HTR-8/SVneo (cell line): Measurements from ENCODE around the gene CCNY.

ENCODE experiments used
- DNase-seq: peaks from one replicate; pipeline ENCODE4 v3.0.0; 2011; ENCODE audit warnings: low spot score, mixed read lengths; ENCODE audit not compliant: insufficient read length
- FAIRE-seq: peaks from 2 replicates; lab custom pipeline; 2011; peaks lifted over from hg19 to GRCh38; lab: Jason Lieb, UNC

Gene CCNY

DNA sequence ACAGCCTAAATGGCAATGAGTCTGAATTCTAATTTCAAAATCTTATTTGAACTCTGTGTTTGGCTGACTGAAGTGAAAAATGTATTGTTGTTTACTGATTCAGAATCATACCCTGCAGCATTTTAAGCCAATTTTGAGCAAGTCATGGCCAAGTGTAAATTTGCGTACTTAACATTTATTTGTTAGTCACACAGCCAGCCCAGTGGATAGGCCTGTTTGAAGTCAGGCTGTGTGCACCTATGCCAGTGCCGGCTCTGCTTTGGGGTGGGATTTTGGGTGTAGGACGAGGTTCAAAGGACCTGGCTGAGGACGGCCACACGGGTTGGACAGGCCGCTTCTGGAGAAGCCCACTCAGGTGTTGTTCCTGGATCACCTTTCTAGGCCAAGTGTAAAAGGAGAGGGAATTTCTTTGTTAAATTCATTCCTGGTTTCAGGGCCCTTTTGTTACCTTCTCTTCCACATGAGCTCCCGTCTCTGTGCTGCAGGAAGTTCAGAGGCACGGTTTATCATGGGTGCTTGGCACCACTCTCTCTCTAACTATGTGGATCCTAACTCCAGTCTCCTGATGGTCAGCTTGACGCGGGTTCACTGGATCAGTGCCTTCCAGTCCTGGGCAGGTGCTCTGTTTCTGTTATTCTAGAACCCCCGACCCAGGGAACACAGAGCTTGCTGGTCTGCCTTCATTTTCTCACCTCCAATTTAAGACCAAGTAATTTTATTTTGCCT, 84.7 kb downstream of the CCNY start:
- FAIRE-seq: peak; percentile 13
- DNase-seq: no peak

DNA sequence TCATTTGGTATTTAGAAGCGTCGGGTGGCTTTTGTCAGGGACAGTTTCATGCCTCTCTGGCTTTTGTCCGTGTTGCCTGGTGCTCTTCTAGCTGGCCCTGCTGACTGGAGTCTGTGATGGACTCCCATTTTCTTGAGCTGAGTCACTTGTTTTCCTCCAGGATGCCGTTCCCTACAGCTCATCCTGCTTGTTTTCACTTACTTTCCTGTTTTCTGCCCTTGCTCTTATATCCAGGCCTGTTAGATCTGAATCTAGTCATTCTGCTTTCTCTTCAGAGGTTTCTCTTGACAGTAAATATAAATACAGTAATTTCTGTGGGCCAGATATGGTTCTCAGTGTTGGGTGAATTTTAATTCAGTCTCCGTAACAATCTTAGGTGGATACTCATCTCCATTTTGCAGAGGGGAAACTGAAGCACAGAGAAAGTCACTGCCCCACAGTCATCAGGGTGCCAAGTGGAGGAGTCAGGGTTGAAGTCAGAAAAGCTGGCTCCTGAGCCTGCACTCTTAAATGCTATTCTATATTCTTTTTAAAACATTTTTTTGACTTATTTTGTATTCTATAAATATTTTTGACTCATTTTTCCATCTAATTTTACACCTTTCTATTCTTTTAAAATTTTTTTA, 85.4 kb downstream of the CCNY start:
- FAIRE-seq (peak; percentile 90), DNase-seq (peak; percentile 85)

DNA sequence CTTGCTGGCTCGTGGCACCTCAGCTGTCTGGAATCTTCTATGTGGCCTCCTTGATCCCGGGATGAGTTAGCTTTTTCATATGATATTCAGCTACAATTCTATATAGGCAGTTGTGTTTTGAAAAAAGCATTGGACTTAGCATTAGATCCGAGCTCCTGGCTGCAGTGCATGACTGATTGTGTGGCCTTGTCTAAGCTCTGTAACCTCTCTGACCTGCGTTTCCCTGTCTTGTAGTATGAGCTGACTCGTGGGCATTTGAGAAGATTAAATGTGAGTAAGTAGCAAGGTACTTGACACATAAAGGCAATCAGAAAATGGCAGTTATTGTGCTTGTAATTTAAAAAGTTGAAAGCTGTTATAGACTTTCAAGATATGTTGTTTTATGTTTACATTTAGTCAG, 85.9 kb downstream of the CCNY start:
- peak; percentile 59 for FAIRE-seq
- DNase-seq: no peak

DNA sequence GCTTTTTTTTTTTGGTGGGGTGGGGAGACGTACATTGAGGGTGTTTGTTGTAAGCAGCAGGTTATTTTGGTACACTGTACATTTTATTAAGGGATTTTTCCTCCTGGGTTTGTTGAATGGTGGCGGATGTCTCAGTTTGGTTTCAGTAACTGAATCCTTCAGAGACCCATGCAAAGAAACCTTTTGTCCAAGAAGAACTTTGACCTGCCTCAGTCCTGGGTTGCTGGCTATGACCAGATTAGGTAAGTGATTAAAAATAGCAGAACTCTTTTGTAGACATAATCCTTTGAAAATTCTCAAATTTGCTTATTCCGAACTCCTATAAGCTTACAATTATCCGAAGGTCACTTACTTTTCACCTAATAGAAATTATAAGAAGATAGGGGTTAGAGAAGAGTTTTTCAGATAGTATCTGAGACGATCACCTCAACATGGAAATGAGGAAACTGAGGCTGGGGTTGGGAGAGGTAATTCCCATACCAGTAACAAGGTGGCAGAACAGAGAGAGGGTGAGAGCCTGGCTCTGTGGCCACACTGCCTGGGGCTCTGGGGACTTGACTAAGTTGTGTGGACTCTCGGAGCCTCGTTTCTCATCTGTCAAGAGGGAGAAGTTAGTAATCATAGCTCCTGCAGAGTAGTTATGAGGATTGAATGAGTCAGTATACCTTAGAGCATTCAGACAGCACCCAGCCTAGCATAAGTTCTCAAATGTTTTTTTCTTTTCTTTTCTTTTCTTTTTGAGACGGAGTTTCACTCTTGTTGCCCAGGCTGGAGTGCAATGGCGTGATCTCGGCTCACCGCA, 87.4 kb downstream of the CCNY start:
- DNase-seq: peak; percentile 61

DNA sequence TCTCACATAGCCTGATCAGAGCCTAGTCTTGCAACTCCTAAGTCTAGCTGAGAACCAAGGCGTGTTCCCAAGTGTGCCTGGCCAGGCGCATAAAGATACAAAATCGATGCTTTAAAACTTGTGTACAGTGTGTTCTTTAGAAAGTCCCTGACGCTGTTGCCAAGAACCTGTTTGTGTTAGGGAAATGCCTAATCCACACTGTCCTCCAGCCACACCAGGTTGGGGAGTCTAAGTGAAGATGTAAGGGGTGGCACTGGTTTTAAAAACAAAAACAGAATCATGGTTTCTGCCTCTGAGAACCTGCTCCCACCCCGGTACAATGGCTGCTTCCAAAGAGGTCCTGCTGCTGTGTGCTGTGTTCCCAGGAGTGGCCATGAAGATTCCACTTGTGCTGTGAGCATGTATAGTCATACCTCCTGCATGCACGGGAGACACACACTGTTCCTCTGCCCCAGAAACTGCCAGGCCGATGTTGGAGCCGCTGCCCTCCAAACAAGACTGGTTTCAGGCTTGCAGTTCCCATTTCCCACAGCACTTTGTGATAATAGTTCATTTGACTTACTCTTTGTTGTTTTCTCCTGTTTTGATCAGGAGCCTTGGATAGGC, 88.5 kb downstream of the CCNY start:
- DNase-seq (no peak), FAIRE-seq (peak; percentile 62)

More for the DNA sequence above, 87.4 kb downstream of the CCNY start:
- no peak for FAIRE-seq

DNA sequence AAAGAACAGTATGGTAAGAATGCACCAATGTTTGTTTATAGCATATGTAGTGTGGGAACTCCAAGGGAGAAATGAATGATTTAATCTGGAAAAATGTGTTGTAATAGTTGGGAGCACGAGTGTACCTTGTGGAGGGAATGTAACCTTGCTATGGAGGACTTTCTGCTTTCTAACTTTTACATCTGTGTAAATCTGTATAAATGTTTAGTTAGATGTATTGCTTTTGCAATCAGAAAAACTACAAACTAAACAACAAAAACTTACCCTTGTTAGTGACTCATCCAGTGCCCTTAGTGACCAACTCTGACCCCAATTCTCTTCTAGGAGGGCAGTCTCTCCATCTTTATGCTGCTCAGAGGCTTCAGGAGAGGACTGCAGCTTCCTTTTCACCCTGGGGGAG, 89.3 kb downstream of the CCNY start:
- FAIRE-seq: no peak

DNA sequence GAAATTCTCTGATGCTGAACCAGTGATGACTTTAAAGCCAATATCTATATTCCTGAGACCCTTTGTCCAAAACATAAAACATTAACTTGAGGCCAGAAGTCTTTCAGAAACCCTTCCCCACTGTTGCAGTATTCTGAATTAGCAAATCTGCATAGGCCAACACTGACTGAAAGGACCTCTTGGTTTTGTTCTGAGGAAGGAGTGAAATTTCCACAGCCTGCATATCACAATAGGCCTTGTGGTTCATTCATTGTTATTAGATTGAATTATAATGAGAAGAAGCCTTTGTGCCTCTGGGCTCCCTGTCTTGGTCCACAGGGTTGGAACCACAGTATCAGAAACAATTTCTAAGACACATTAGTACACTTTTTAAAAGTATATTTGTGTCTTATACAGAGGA, 90.3 kb downstream of the CCNY start:
- DNase-seq: no peak
- FAIRE-seq: no peak

More for the DNA sequence above, 89.3 kb downstream of the CCNY start:
- DNase-seq: no peak

DNA sequence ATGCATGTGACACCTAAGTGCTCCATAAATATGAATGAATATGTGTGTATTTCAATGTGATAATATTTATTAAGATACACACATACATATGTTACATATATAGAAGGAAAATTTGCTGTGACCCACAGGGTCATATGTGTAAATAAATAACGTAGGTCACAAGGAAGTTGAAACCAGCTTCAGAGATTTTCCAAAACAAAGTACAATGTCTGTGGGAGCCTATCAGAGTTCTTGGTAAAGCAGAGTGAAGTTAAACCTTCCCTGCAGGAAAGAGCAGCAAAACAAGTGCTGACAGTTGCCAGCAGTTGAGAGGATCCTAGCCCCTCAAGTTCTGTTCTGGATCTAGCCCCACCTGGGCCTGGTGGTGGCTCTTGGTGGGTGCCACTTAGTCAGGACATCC, 91.2 kb downstream of the CCNY start:
- DNase-seq (no peak), FAIRE-seq (no peak)

DNA sequence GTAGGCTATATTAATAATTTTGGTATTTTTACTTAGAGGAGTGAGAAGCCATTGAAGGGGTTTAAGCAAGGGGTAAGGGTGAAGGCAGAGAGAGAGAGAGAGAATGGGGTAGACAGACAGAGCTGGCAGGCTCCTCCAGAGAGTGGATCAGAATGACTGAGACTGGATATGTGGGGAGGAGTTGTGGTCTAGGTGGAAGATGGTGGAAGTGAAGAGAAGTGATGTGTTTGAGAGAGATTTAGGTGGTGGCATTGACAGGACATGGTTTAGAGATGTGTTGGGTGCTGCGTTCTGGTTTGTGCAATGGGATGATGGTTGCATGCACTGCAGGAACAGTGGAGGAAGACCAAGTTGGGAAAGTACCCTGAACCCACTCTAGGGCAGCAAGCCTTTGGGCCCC, 92.2 kb downstream of the CCNY start:
- FAIRE-seq: no peak

DNA sequence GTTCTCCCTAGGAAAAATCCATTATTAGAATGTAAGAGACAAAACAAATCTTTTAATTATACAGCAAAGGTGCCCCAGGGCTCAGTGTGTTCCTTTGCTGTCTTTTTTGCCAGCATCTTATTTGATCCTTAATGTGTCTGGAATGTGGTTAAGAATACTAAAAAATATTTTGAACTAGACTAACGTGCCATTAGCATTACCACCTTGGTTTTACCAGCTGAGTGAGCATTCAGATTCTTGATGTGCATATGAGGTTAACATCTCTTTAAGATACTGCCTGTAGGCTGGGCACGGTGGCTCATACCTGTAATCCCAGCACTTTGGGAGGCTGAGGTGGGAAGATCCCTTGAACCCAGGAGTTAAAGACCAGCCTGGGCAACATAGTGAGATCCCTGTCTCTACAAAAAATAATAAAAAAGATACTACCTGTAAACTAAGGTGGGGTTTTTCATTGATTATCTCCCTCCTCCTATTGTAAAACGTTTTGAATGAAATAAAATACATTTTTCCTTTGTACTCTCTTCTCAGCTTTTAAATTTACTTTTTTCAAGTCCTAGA, 96.6 kb downstream of the CCNY start:
- DNase-seq (no peak), FAIRE-seq (no peak)

More for the DNA sequence above, 92.2 kb downstream of the CCNY start:
- DNase-seq: no peak

DNA sequence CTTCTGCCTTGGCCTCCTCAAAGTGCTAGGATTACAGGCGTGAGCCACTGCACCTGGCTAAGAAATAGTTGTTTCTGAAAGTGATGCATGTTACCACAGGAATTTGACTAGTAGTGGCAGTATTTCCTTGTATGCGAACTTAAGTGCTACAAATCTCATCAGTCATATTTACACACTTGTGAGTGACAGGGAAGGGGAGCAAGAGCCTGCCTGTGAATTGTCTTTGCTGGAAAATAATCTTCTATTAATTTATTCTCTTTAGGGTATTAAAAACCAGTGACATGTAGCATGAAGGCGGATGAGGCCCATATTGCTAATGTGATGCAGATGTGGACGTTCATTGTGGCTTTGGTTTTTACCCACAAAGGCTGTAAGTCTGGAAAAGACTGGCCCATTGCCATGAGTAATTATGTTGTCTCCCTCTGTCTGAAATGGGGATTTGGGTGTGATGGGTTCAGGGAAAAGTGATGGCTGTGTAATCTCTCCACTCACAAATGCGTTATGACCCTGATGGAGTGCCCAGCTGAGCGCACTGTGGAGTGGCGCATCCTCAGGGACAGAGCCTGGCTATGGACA, 97.6 kb downstream of the CCNY start:
- no peak for DNase-seq
- peak; percentile 26 for FAIRE-seq

DNA sequence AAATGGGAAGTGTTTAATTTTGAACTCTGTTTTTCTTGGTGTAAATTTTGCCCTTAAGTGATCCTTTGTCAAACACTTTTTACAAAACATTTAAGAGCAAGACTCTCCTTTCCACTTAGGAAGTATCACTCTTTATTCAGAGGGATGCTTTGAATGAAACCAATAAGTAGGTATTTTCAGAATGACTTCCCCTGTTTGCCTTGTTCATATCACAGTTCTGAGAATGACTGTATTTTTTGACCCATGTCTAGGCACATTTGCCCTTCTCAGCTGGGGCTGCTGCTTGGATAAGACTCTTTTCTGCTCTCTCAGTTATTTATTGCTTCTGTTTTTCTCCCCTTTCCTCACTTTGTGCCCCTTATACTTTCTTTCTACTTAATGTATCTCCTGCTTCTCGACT, 98.2 kb downstream of the CCNY start:
- DNase-seq: no peak
- no peak for FAIRE-seq

DNA sequence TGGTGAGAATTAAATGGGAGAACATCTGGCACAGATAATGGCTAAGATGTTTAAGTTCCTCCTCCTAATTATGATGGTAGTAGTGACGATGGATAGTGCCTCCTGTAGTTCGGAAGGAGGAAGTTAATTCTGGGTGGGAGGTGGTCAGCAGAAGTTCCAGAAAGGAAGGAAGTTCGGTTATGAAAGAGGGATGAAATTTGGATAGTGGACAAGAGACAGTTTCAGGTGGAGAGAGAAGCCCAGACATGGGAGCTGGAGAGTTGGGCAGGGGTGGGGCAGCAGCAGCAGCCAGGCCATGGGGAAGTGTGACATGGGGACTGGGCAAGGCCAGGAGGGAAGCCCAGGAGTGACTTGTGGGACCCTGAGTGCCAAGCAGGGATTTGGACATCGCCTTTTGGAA, 99.5 kb downstream of the CCNY start:
- DNase-seq: no peak
- FAIRE-seq: no peak

DNA sequence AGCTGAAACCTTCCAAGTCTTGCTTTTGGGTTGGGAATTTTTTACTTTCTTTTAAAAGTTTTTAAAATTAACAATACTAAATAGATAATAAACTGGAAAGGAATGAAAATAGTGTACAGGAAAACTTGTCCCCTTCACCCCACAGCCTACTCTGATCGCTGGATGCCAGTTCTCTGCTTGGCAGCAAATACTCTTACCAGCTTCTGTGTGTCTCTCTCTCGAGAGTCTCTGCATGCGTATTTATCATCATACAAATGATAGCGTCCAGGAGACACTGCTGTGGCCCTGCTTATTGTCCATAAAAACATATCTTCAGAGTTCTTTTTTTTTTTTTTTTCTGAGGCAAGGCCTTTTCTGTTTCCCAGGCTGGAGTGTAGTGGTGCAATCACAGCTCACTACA, 101.5 kb downstream of the CCNY start:
- no peak for DNase-seq
- FAIRE-seq: peak; percentile 23

DNA sequence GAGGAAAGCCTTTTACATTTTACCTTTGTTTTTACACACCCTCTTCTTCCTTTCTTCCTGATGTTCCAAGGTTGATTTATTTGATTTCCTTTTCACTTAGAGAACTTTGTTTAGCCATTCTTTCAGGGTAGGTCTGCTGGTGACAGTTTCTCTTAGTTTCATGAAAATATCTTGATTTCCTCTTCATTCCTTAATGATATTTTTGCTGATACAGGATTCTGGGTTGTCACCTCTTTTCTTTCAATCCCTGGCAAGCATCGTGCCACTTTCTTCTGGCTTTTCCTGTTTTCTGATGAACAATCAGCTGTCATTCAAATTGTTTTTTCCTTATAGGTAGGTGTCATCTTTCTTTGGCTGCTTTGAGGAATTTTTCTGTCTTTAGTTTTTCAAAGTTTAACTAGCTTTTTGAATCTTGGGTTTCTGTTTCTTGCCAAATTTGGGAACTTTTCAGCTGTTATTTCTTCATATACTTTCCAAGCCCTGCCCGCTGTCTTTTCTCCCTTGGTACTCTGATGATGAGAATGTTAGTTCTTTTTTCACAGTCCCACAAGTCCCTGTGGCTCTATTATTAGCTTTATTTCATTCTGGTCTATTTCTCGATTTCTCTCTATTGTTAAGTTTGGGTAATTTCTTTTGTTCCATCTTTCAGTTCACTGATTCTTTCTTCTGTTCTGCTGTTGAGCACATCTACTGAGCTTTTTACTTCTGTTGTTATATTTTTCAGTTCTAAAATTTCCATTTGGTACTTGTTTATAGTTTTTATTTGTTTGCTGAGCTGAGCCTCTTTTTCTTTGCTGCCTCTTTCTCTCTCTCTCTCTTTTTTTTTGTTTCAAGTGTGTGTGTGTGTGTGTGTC, 102.6 kb downstream of the CCNY start:
- FAIRE-seq (no peak), DNase-seq (no peak)

DNA sequence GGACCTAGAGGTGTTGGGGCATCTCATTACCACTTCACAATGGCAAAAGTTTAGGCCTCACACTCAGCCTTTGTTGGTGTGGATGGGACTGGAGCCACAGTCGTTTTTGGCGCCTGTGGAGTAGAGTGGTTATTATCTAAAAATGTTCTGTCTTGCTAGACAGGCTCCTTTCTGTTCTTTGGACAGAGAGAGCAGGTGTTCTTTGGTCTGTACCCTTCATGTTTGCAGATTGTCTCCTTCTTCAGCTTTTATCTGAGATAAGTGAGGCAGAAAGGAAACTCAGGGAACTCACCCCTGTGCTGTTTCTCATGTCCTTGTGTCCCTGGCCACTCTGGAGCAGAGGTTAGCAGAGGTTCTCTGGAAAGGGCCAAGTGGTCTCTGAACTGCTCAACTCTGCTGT, 103.7 kb downstream of the CCNY start:
- FAIRE-seq: no peak
- DNase-seq: no peak

DNA sequence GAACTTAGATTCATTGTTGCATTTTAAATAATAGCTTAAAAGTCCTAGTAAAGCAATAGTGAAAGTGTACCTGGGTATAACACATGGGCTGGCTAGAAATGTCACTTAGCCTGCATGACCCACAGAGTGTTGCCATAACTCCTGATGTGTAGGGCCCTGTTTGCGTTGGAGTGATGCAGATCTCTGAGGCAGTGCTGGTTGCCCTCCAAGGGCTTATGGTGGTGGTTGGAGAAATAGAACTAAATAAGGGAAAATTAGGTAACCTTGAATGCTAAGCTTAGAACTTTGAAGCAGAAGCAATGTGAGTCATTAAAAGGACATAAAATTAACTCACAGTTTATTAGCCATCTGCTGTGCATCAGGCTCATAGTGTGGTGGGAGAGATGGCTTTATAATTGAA, 105.7 kb downstream of the CCNY start:
- DNase-seq: no peak
- FAIRE-seq: no peak

DNA sequence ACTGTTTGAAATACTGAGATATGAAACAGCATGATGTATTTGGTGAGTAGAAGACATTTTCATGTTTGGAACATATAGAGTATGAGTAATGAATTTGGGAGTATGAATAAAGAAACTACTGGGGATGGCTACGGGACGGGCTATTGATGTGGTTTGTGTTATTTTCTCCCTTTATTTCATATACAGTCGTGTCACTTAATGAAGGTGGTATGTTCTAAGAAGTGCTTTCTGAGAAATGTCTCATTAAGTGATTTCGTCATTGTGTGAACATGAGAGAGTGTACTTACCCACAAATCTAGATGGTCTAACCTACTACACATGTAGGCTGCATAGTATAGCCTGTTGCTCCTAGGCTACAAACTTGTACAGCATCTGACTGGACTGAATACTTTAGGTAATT, 106.3 kb downstream of the CCNY start:
- DNase-seq: no peak
- FAIRE-seq: no peak

DNA sequence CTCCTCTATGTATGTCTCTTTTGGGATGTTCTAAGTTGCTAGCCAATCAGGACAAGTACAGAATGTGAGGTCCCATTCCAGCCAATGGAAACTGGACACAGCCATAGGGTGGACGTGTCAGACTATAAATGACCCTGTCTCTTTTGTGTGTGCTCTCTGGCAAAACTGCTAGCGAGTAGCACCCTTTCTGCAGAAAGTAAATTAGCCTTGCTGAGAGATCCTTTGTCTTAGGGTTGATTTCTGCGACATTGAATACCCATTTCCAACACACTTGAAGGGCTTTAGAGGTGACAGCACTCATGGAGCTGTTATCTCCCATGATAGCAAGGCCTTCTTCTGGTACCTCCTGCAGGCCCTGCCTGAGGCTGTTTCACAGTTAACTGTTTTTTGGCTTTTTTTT, 107.5 kb downstream of the CCNY start:
- FAIRE-seq: no peak

More for the DNA sequence above, 107.5 kb downstream of the CCNY start:
- no peak for DNase-seq
